Measurements from ENCODE around the gene PDE4D.
"Not testable (repeated sequence)": the region's sequence is repeated elsewhere in the genome, so short reads cannot be mapped to it uniquely, and the experiment has no call there.

PDE4D gene

GRCh38 chr5:59600998-59601397 is 292.5 kb downstream of the PDE4D start:
- DNase-seq: no peak

GRCh38 chr5:59600153-59600552 is 293.4 kb downstream of the PDE4D start:
- no peak for DNase-seq

GRCh38 chr5:59599729-59600128 is 293.8 kb downstream of the PDE4D start:
- DNase-seq: no peak

- no peak for DNase-seq
These were observed 295.0 kb downstream of the PDE4D start for GRCh38 chr5:59598547-59598874.

- no peak for DNase-seq
These were observed 295.6 kb downstream of the PDE4D start for GRCh38 chr5:59597690-59598546.

- DNase-seq: no peak
These were observed 296.8 kb downstream of the PDE4D start for GRCh38 chr5:59596586-59597350.

- DNase-seq: not testable (repeated sequence)
These were observed 299.4 kb downstream of the PDE4D start for GRCh38 chr5:59594118-59594517.

GRCh38 chr5:59593439-59594007 is 300.0 kb downstream of the PDE4D start:
- DNase-seq: no peak

- DNase-seq: no peak
These were observed 301.4 kb downstream of the PDE4D start for GRCh38 chr5:59592101-59592500.

GRCh38 chr5:59591162-59591561 is 302.4 kb downstream of the PDE4D start:
- no peak for DNase-seq

- no peak for DNase-seq
These were observed 304.6 kb downstream of the PDE4D start for GRCh38 chr5:59588922-59589321.

- peak; percentile 89 for DNase-seq
These were observed 305.8 kb downstream of the PDE4D start for GRCh38 chr5:59587489-59588337.

- DNase-seq: no peak
These were observed 306.7 kb downstream of the PDE4D start for GRCh38 chr5:59586841-59587240.

GRCh38 chr5:59584858-59585846 is 308.4 kb downstream of the PDE4D start:
- no peak for DNase-seq

GRCh38 chr5:59583810-59584562 is 309.5 kb downstream of the PDE4D start:
- peak; percentile 57 for DNase-seq

- DNase-seq: no peak
These were observed 310.2 kb downstream of the PDE4D start for GRCh38 chr5:59583151-59583809.

GRCh38 chr5:59582746-59583145 is 310.8 kb downstream of the PDE4D start:
- no peak for DNase-seq

GRCh38 chr5:59579824-59580167 is 313.7 kb downstream of the PDE4D start:
- no peak for DNase-seq

GRCh38 chr5:59579101-59579823 is 314.3 kb downstream of the PDE4D start:
- DNase-seq: no peak

- DNase-seq: no peak
These were observed 316.0 kb downstream of the PDE4D start for GRCh38 chr5:59577485-59577884.

Data from COR-L47 (cell line).